Posterior cingulate gyrus (tissue), 11 donors: ENCODE data around the gene ERO1B.
"Not testable (repeated sequence)": the region's sequence is repeated elsewhere in the genome, so short reads cannot be mapped to it uniquely, and the experiment has no call there.

Experiments used
- DNase-seq, 10 donors: peaks; one replicate each; pipeline versions ENCODE4 v3.0.0 to v3.0.0-alpha.2; 2020 to 2021; ENCODE audit warnings: mixed read lengths in 3 of 10
- intact Hi-C: fragments of 100-400 bp; cut with DNase I; formaldehyde crosslinking; loops from one replicate; pipeline ENCODE4 v1.15.1; 2023

Gene ERO1B

DNA sequence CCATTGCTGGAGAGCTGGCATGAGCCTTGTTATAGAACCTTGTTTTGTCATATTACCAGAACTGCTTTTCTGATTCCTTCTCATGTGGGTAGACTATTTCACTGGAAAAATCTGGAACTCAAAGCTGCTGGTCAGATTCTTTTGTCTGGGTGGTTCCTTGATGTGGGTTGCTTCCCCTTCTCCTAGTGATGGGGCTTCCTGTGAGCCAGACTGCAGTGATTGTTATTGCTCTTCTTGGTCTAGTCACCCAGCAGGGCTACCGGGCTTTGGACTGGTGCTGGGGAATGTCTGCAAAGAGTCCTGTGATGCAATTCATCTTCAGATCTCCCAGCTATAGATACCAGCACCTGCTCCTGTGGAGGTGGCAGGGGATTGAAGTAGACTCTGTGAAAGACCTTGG lies 80.0 kb downstream of the ERO1B start:
- intact Hi-C loops: no loop called here
- DNase-seq: no peak

DNA sequence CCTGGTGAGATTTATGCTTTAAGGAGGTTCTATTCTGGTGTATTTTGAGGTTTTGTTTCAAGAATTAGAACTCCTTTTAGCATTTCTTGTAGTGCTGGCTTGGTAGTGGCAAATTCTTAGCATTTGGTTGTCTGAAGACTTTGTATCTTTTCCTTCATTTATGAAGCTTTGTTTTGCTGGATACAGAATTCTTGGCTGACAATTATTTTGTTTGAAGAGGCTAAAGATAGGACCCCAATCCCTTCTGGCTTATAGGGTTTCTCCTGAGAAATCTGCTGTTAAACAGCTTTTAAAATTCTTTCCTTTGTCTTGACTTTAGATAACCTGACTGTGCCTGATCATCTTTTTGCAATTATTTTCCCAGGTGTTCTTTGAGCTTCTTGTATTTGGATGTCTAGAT lies 80.8 kb downstream of the ERO1B start:
- no peak for DNase-seq
- intact Hi-C loops: no loop called here

DNA sequence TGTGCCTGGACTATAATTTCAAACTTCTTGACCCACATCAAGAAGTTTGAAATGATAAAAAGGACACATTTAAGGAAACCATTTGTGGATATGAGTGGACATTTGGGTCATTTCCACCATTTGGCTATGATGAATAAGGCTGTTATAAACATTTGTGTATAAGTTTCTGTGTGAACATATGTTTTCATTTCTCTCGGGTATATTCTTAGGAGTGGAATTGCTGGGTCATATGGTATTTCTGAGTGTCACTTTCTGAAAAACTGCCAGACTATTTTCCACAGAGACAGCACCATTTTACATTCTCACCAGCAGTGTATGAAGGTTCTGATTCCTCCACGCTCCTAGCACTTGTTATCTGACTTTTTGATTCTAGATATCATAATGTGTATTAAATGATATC lies 88.6 kb downstream of the ERO1B start:
- intact Hi-C loops: no loop called here
- no peak for DNase-seq

DNA sequence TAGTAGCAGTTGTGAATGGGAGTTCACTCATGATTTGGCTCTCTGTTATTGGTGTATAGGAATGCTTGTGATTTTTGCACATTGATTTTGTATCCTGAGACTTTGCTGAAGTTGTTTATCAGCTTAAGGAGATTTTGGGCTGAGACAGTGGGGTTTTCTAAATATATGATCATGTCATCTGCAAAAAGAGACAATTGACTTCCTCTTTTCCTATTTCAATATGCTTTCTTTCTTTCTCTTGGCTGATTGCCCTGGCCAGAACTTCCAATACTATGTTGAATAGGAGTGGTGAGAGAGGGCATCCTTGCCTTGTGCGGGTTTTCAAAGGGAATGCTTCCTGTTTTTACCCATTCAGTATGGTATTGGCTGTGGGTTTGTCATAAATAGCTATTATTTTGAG lies 93.7 kb downstream of the ERO1B start:
- DNase-seq, intact Hi-C loops: not testable (repeated sequence)

DNA sequence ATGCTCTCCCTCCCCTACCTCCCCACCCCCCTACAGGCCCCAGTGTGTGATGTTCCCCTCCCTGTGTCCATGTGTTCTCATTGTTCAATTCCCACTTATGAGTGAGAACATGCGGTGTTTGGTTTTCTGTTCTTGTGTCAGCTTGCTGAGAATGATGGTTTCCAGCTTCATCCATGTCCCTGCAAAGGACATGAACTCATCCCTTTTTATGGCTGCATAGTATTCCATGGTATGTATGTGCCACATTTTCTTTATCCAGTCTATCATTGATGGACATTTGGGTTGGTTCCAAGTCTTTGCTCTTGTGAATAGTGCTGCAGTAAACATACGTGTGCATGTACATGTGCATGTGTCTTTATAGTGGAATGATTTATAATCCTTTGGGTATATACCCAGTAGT lies 95.3 kb downstream of the ERO1B start:
- intact Hi-C loops, DNase-seq: not testable (repeated sequence)

DNA sequence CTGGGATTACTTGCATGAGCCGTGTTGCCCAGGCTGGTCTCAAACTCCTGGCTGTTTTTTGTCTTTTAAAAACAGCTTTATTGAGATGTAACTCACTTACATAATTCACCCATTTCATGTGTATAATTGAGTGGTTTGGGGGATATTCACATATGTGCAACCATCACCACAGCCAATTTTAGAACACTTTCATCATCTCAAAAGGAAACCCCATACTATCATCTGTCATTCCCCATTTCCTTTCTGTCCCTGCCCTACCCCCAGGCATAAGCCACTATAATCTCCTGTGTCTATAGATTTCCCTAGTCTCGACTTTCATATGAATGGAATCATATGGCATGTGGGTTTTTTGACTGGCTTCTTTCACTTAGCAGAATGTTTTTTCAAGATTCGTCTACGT lies 96.1 kb downstream of the ERO1B start:
- no peak for DNase-seq
- intact Hi-C loops: no loop called here

DNA sequence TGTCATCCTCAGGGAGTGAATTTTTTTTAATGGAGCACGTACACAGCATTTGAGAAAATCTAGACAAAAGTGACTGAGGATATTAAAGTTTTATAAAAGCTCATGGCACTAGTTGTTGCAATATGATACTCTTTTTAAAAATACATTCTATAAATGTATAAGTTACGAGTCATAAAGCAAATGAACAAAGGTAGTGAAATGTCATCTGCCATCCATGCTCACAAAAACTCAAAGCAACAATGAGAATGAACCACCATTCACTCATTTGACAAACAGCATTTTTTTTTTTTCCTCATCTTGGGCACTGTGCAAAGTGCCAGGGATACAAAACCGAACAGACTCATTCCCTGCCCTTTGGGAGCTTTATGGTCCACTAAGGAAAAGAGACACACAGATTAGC lies 100.7 kb downstream of the ERO1B start:
- no peak for DNase-seq
- intact Hi-C loops: no loop called here

DNA sequence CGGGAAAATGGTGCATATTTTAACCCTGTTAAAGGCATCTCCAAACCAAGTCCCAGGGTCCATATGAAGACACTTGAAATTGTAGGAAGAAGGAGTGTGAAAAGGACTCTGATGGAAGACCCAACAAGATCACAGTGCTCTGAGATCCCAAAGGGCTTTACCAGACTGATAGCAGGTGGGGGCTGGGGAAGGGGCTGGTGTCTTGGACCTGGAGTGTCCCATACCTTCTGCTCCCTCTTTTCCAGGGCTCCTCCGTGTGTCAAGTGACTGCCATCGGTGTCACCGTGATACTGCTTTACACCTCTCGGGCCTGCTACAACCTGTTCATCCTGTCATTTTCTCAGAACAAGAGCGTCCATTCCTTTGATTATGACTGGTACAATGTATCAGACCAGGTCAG lies 102.1 kb downstream of the ERO1B start:
- DNase-seq: no peak
- intact Hi-C loops: no loop called here

DNA sequence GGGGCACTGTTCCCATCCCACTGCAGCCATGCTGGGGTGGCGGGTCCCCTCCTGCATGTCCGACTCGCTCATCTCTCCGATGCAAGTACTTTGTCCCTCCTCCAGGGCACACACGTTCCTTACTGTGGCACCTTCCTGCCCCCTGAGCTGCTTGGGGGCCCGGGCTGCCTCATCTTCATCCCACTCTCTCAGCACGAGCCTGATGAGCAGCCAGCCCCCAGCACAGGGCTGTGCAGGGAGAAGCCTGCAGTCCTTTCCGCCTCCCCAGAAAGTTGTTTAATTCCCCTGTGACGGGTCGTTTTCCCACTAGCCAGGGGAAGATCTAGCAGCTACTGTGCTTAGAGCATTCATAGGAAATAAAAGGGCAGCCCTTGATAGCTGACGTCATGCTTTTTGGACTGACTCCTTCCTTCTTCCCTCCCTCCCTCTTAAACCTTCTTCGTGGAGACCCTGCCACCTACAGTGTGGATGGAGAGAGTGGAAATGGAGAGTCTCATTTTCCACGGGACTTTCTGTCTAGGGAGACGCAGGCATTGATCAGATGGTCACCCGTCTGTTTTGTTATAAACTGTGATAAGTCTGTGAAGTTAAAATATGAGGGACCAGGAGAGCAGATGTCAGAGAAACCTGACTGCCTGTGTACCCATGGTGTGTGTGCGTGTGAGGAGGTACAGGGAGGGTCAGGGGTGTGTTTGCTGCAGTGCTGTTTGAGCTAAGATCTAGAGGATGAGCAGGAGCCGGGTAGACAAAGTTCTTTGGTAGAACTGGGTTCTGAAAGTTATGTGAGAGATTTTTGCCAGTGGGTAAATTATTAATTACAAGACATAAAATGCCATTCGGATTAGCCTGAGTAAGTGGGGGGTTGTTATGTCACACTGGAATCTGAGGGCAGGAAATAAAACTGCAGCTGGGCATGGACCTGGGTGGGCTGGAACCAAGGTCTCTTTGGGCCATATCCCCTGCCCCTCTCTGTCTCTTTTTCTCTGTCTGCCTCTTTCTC lies 105.1 kb downstream of the ERO1B start:
- DNase-seq: no peak
- intact Hi-C loops: no loop called here

DNA sequence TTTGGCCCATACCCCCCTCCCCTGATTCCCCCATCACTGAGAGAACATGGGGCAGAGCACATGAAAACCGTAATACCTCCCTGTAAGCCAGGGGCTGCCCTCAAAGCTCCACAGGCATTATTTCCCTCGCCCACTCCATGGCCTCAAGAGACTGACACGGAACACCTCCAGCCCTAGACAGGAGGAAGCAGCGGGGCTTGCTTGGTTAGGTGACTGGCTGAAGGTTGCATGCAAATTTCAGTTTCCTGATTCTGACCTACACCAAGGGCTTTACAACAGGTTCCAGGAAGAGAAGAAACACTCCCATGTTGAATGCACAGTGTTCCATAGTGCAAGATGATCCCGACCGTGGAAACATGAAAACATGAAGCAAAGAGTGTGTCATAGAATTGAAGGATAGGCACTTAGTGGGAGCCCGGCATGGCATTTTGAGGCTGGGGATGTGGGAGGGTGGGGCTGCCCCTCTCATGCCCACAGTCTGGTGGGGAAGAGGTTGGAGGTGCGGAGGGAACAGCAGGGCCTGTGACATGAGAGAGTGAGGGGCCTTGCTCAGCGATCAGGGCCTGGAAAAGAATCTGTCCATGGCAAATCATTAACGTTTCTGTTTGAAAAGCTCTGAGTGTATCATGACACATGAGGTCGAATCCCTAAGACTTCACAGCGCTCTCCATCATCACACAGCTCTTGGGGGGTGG lies 106.0 kb downstream of the ERO1B start:
- no peak for DNase-seq
- intact Hi-C loops: no loop called here

DNA sequence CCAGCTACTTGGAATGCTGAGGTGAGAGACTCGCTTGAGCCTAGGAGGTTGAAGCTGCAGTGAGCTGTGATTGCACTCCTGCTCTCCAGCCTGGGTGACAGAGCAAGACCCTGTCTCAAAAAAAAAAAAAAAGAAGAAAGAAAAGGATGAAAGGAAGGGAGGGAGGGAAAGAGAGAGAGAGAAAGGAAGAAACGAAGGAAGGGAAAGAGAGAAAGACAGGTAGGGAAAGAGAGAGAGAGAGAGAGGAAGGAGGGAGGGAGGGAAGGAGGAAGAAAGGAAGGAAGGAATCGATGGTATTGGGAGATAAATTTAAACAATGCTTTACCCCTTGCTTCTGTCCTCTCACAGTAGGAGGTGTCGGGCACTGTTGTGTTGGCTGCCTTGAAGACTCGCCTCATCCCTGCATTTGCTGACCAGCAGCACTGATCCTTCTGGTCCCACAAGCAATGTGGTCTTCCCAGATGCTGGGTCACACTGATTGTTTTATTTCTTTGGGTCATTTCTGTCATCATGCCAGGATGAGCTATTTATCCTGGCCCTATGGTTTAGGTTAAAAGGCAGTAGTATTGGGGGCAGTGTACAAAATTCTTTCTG lies 108.5 kb downstream of the ERO1B start:
- DNase-seq: no peak
- intact Hi-C loops: no loop called here

DNA sequence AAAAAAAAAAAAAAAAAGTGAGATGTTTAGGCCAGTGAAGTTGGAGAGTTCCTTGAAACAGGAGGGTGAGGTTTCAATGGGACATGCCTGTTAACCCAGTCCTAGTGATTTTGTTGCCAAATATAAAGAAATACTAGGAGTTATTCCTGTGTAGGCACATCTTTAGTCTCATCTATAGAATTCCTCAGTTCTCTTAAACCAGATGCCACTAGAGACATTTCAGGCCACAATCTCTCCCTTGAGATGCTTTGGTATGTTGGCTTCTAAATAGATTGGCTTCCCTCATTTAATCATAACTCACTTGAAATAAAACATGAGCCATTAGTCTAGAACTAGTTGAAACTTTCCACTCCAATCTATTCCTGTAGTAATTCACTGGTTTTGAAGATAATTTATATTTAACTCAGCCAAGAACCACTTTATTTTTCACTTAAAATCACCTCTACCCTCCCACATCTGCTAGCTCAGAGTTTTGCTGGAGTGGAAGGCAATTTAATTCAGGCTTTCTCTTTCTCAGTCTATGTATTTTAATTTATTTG lies 109.6 kb downstream of the ERO1B start:
- DNase-seq: no peak
- intact Hi-C loops: no loop called here

DNA sequence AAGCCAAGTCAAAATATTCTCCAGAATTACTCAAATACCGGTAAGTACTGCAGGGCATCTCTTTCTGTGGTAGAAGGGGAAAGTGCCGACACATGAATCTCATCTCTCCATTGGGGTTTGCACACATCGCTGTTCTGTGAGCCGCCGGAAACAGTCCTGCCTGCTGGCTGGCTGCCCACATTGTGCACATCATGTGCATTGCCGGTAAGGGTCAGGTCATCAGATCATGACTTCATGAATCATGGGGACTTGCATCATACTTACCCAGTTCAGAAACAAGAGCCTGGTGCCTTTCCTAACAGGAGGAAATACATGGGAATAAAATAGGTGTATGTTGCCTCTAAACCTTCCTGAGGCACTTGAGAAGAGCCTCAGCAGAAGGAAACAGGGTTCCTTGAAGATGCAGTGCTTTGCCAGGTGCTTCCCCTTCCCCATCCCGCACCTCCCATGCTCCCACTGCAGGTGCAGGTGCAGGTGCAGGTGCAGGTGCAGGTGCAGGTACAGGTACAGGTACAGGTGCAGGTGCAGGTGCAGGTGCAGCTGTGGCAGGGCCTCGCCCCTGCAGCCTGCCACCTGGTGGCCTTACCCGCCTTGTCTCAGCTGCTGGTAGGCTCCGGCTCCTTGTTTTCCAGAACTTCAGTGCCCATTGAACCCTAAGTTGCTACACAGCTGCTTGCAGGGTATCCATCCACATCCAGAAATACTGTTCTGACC lies 112.9 kb downstream of the ERO1B start:
- DNase-seq: no peak
- intact Hi-C loops: no loop called here

DNA sequence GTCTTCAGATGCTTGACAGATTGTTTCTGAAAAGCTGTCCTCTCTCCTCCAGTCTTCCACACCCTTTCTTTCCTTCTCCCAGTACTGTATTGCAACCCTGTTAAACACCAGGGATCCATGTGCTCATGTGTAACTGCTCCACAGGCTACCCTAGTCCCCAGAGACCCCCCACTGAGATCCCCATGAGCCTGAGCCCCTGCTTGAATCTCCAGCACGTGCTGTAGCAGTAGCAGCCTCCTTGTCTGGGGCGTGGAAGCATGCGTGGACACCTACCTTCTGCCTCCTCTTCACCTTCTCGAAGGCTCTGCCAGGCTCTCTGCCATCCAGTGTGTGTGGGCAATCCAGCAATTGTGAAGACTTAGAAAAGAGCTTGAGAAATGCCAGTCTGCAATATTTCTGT lies 114.2 kb downstream of the ERO1B start:
- intact Hi-C loops: no loop called here
- peak in 1 of 10 donors; percentile 57 for DNase-seq

DNA sequence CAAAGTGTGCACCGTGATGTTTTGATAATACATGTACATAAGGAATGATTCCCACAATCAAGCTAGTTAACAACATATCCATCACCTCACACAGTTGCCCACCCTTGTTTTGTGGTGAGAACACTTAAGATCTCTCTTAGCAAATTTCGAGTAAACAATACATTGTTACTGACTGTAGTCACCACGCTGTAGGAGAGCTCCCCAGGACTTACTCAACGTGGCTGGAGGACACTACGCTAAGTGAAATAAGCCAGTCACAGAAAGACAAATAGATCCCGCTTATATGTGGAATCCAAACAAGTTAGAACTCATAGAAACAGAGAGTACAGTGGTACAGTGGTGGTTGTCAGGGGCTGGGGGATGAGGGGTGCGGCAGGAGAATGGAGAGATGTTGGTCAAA lies 114.6 kb downstream of the ERO1B start:
- peak in 1 of 10 donors; percentile 14 for DNase-seq
- intact Hi-C loops: no loop called here

DNA sequence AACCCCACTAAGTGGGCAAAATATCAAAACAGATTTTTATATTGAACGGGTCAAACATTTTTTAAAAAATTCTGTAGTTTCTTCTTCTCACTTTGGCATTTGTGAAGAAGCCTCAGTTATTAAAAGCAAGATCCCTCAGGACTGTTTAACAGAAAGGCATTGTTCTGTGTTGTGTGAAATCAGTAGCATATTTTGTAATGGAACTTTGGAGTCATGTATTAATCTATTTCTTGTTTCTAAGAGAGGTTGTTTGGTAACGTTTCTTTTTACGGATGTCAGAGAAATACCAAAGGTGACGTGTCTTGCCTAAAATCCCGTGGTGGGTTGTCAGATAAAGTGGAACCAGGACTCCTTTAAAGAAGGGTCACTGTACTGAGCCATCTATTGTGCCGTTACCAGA lies 115.7 kb downstream of the ERO1B start:
- intact Hi-C loops: no loop called here
- no peak for DNase-seq
